Ascending aorta (tissue), 2 donors: Measurements from ENCODE around the gene RAD51B. TPM values are rescaled to one million over a fixed set of nuclear protein-coding genes. Genes with fewer than 3 reads are reported as not detected.
A peak's percentile ranks its signal among the peaks of the same experiment; 100 is the strongest.

Experiments used
- DNase-seq, 2 donors: peaks; one replicate each; pipeline ENCODE4 v3.0.0-alpha.2; 2019; ENCODE audit warnings: low spot score in 2 of 2
- H3K27ac ChIP-seq, 2 donors: fragments of 200-600 bp; sonication (generic); one replicate each; pipeline ENCODE4 v1.5.1; 2016 to 2017; ENCODE audit warnings: mild to moderate bottlenecking in 1 of 2
- H3K27me3 ChIP-seq: fragments of 200-600 bp; sonication (generic); one replicate; pipeline ENCODE4 v1.5.1; 2017
- H3K36me3 ChIP-seq, 2 donors: fragments of 200-600 bp; sonication (generic); one replicate each; pipeline ENCODE4 v1.5.1; 2016
- H3K4me1 ChIP-seq, 2 donors: fragments of 200-600 bp; sonication (generic); one replicate each; pipeline ENCODE4 v1.5.1; 2016 to 2017; ENCODE audit warnings: mild to moderate bottlenecking in 1 of 2
- H3K4me3 ChIP-seq, 2 donors: fragments of 200-600 bp; sonication (generic); one replicate each; pipeline ENCODE4 v1.5.1; 2016 to 2017; ENCODE audit warnings: mild to moderate bottlenecking in 1 of 2
- H3K9me3 ChIP-seq, 2 donors: fragments of 200-600 bp; sonication (generic); one replicate each; pipeline ENCODE4 v1.5.1; 2016
- CTCF ChIP-seq, 3 experiments: fragments of 200-600 bp in 2 of 3; fragments of 450-650 bp in 1 of 3; sonication (generic) in 2 of 3; IDR thresholded peaks; one replicate each; pipeline ENCODE4 v1.5.1; 2016 to 2019; ENCODE audit warnings: antibody characterized with exemption in 3 of 3, mild to moderate bottlenecking in 1 of 3, moderate library complexity in 1 of 3
- intact Hi-C: fragments of 100-400 bp; cut with DNase I; formaldehyde crosslinking; loops from one replicate; pipeline ENCODE4 v1.15.1; 2023
- total RNA-seq: library from RNA; depleted of rRNA; stranded (reverse); fragments of >200 nt; gene quantifications from one replicate; pipeline ENCODE4 v1.1.0, GENCODE V29; 2016

RAD51B gene
- total RNA-seq, 1 donor from 2014 or later = not detected

- peak overlapping the region; percentile 68 to 72 for H3K27ac ChIP-seq
- TF ChIP-seq CTCF (IDR thresholded peaks at IDR 0.05) = no peak
- H3K4me3 ChIP-seq = no peak overlapping the region
- H3K4me1 ChIP-seq = peaks cover 0 to 22% of the 10 kb centered on the region in 2 donors
- no peak for DNase-seq
- intact Hi-C loops = loop anchor here (5.0 kb wide), 2 partner anchors 57 to 68 kb away; no protein-coding TSS in a partner anchor
- no peaks in the 10 kb centered on the region for H3K36me3 ChIP-seq
- no peaks in the 10 kb centered on the region for H3K9me3 ChIP-seq
- no peaks in the 10 kb centered on the region for H3K27me3 ChIP-seq
Measured at GRCh38 chr14:68309616-68310015, 490.0 kb downstream of the RAD51B start.

GRCh38 chr14:68312300-68312699 is 492.7 kb downstream of the RAD51B start:
- DNase-seq = no peak
- Histone ChIP-seq H3K4me3 (no peak overlapping the region), H3K4me1 (peaks cover 0 to 19% of the 10 kb centered on the region in 2 donors), H3K9me3 (no peaks in the 10 kb centered on the region), H3K27me3 (no peaks in the 10 kb centered on the region), H3K27ac (no peak overlapping the region), H3K36me3 (no peaks in the 10 kb centered on the region)
- no peak for TF ChIP-seq CTCF (IDR thresholded peaks at IDR 0.05)
- intact Hi-C loops = no loop called here

- Histone ChIP-seq H3K36me3 (no peaks in the 10 kb centered on the region), H3K4me1 (peaks cover 0 to 12% of the 10 kb centered on the region in 2 donors), H3K27me3 (no peaks in the 10 kb centered on the region), H3K27ac (no peak overlapping the region), H3K9me3 (no peaks in the 10 kb centered on the region), H3K4me3 (no peak overlapping the region)
- no peak for TF ChIP-seq CTCF (IDR thresholded peaks at IDR 0.05)
- intact Hi-C loops = no loop called here
- no peak for DNase-seq
Measured at GRCh38 chr14:68312884-68313610, 493.5 kb downstream of the RAD51B start.

GRCh38 chr14:68314642-68315041 is 495.1 kb downstream of the RAD51B start:
- DNase-seq = no peak
- H3K4me1 ChIP-seq = peaks cover 0 to 3% of the 10 kb centered on the region in 2 donors

GRCh38 chr14:68315081-68315480 is 495.5 kb downstream of the RAD51B start:
- no peak overlapping the region for H3K27ac ChIP-seq
- H3K27me3 ChIP-seq = no peaks in the 10 kb centered on the region
- no peaks in the 10 kb centered on the region for H3K36me3 ChIP-seq
- no peak overlapping the region for H3K4me3 ChIP-seq
- TF ChIP-seq CTCF (IDR thresholded peaks at IDR 0.05) = no peak
- peaks cover 0 to 3% of the 10 kb centered on the region in 2 donors for H3K4me1 ChIP-seq
- intact Hi-C loops = no loop called here
- H3K9me3 ChIP-seq = no peaks in the 10 kb centered on the region
- no peak for DNase-seq

More at GRCh38 chr14:68314642-68315041, 495.1 kb downstream of the RAD51B start:
- TF ChIP-seq CTCF (IDR thresholded peaks at IDR 0.05) = no peak
- no peak overlapping the region for H3K27ac ChIP-seq
- no peaks in the 10 kb centered on the region for H3K9me3 ChIP-seq
- no peaks in the 10 kb centered on the region for H3K36me3 ChIP-seq
- no peaks in the 10 kb centered on the region for H3K27me3 ChIP-seq
- intact Hi-C loops = no loop called here
- H3K4me3 ChIP-seq = no peak overlapping the region
